Neutrophil (primary cell): ENCODE measurements around the gene ITM2C.

Experiments
- H3K27ac ChIP-seq: fragments of 200-600 bp; sonication (generic); 2 replicates; pipeline ENCODE4 v1.5.1; 2016; ENCODE audit warnings: mild to moderate bottlenecking, moderate library complexity
- H3K27me3 ChIP-seq: fragments of 200-600 bp; sonication (generic); 2 replicates; pipeline ENCODE4 v1.6.0; 2016; ENCODE audit warnings: mild to moderate bottlenecking
- H3K36me3 ChIP-seq: fragments of 200-600 bp; sonication (generic); 2 replicates; pipeline ENCODE4 v1.5.1; 2017
- H3K4me1 ChIP-seq, 2 experiments: fragments of 200-600 bp in 1 of 2; sonication (generic) in 1 of 2; 1 replicate in 1 of 2; 2 replicates in 1 of 2; pipeline versions ENCODE4 v1.5.1 to v1.6.1; 2013 to 2016; ENCODE audit warnings: low read depth in 1 of 2, low read length in 1 of 2, mild to moderate bottlenecking in 1 of 2, moderate library complexity in 1 of 2; ENCODE audit not compliant: control insufficient read depth in 1 of 2, insufficient read depth in 1 of 2
- H3K4me3 ChIP-seq, 2 experiments: fragments of 200-600 bp in 1 of 2; sonication (generic) in 1 of 2; 1 replicate in 1 of 2; 2 replicates in 1 of 2; pipeline ENCODE4 v1.5.1; 2013 to 2016; ENCODE audit warnings: low read depth in 1 of 2, low read length in 1 of 2, mild to moderate bottlenecking in 1 of 2, moderate library complexity in 1 of 2
- H3K9me3 ChIP-seq: fragments of 200-600 bp; sonication (generic); 2 replicates; pipeline ENCODE4 v1.5.1; 2016
- CTCF ChIP-seq: fragments of 200-600 bp; sonication (generic); IDR thresholded peaks from 2 replicates; pipeline ENCODE4 v1.5.1; 2016; ENCODE audit warnings: antibody characterized with exemption

The ITM2C gene

GRCh38 chr2:230900336-230900995 is 35.7 kb downstream of the ITM2C start:
- Histone ChIP-seq H3K4me1 (no peaks in the 10 kb centered on the region), H3K27ac (no peak overlapping the region), H3K36me3 (no peaks in the 10 kb centered on the region), H3K4me3 (no peak overlapping the region), H3K9me3 (no peaks in the 10 kb centered on the region), H3K27me3 (no peaks in the 10 kb centered on the region)
- no peak for TF ChIP-seq CTCF

- no peak overlapping the region for H3K27ac ChIP-seq
- no peaks in the 10 kb centered on the region for H3K9me3 ChIP-seq
- no peaks in the 10 kb centered on the region for H3K27me3 ChIP-seq
- no peak for TF ChIP-seq CTCF
- H3K4me1 ChIP-seq = no peaks in the 10 kb centered on the region
- no peaks in the 10 kb centered on the region for H3K36me3 ChIP-seq
- H3K4me3 ChIP-seq = no peak overlapping the region
These were observed 36.3 kb downstream of the ITM2C start for GRCh38 chr2:230901006-230901405.

- no peak for TF ChIP-seq CTCF
- Histone ChIP-seq H3K36me3 (no peaks in the 10 kb centered on the region), H3K27me3 (no peaks in the 10 kb centered on the region), H3K4me1 (no peaks in the 10 kb centered on the region), H3K9me3 (no peaks in the 10 kb centered on the region), H3K27ac (no peak overlapping the region), H3K4me3 (no peak overlapping the region)
These were observed 37.6 kb downstream of the ITM2C start for GRCh38 chr2:230902180-230902899.

GRCh38 chr2:230903231-230904150 is 38.7 kb downstream of the ITM2C start:
- no peaks in the 10 kb centered on the region for H3K36me3 ChIP-seq
- TF ChIP-seq CTCF = no peak
- no peaks in the 10 kb centered on the region for H3K9me3 ChIP-seq
- H3K4me3 ChIP-seq = no peak overlapping the region
- H3K27ac ChIP-seq = no peak overlapping the region
- no peaks in the 10 kb centered on the region for H3K4me1 ChIP-seq
- no peaks in the 10 kb centered on the region for H3K27me3 ChIP-seq

- no peaks in the 10 kb centered on the region for H3K9me3 ChIP-seq
- H3K4me3 ChIP-seq = no peak overlapping the region
- TF ChIP-seq CTCF = no peak
- no peak overlapping the region for H3K27ac ChIP-seq
- H3K4me1 ChIP-seq = no peaks in the 10 kb centered on the region
- no peaks in the 10 kb centered on the region for H3K27me3 ChIP-seq
- H3K36me3 ChIP-seq = no peaks in the 10 kb centered on the region
These were observed 40.2 kb downstream of the ITM2C start for GRCh38 chr2:230904856-230905447.
